SK-N-SH (cell line): ENCODE measurements around the gene TRAF3IP1. TPM values are rescaled to one million over a fixed set of nuclear protein-coding genes. Genes with fewer than 3 reads are reported as not detected.

ENCODE experiments used
- CTCF ChIA-PET: fragments of 300-600, 350-600 bp; formaldehyde crosslinking; extraction: SDS; loops from one replicate; lab custom pipeline; 2021; lab: Yijun Ruan, JAX
- POLR2A ChIA-PET: fragments of 350-600 bp; sonication (Branson Sonifier 250); formaldehyde crosslinking; extraction: SDS; loops from one replicate; lab custom pipeline; 2020; ENCODE audit warnings: antibody characterized with exemption, inconsistent platforms; lab: Yijun Ruan, JAX
- DNase-seq: peaks from one replicate; pipeline ENCODE4 v3.0.0; 2012
- H2AFZ ChIP-seq: fragments of 200-600 bp; sonication (generic); 2 replicates; pipeline ENCODE4 v1.8.1; 2016; ENCODE audit warnings: antibody characterized with exemption, mild to moderate bottlenecking, low read depth
- H3F3A ChIP-seq: fragments of 200-600 bp; sonication (generic); replicated peaks from 2 replicates; pipeline ENCODE3; 2016; ENCODE audit warnings: antibody characterized with exemption, mild to moderate bottlenecking; ENCODE audit not compliant: insufficient read depth
- H3K27ac ChIP-seq, 2 experiments: fragments of 200-500 bp in 1 of 2; fragments of 200-600 bp in 1 of 2; sonication (Bioruptor generic) in 1 of 2; sonication (generic), shearing (Covaris generic) in 1 of 2; 2 replicates each; pipeline versions ENCODE4 v1.5.1 to v1.6.1; 2014 to 2016; ENCODE audit warnings: low read depth in 2 of 2, inconsistent platforms in 1 of 2, low read length in 1 of 2, mild to moderate bottlenecking in 1 of 2, mixed read lengths in 1 of 2
- H3K27me3 ChIP-seq: fragments of 200-600 bp; sonication (generic), shearing (Covaris generic); 2 replicates; pipeline ENCODE4 v1.6.1; 2016; ENCODE audit warnings: mixed run types; ENCODE audit not compliant: insufficient read depth
- H3K36me3 ChIP-seq, 2 experiments: fragments of 200-500 bp in 1 of 2; fragments of 200-600 bp in 1 of 2; sonication (Bioruptor generic) in 1 of 2; sonication (generic) in 1 of 2; replicated peaks in 1 of 2; 2 replicates each; pipeline versions ENCODE3 to v1.5.1; 2014 to 2016; ENCODE audit warnings: low read length in 1 of 2, mild to moderate bottlenecking in 1 of 2; ENCODE audit not compliant: insufficient read depth in 2 of 2, control insufficient read depth in 1 of 2
- H3K4me1 ChIP-seq, 2 experiments: fragments of 200-500 bp in 1 of 2; fragments of 200-600 bp in 1 of 2; sonication (Bioruptor generic) in 1 of 2; sonication (generic), shearing (Covaris generic) in 1 of 2; 2 replicates each; pipeline versions ENCODE4 v1.5.1 to v1.6.1; 2014 to 2016; ENCODE audit warnings: low read depth in 1 of 2, low read length in 1 of 2, mixed run types in 1 of 2; ENCODE audit not compliant: insufficient read depth in 2 of 2, control insufficient read depth in 1 of 2
- H3K4me2 ChIP-seq: fragments of 200-600 bp; sonication (generic), shearing (Covaris generic); 2 replicates; pipeline ENCODE4 v1.6.1; 2017; ENCODE audit warnings: mixed run types
- H3K4me3 ChIP-seq, 2 experiments: fragments of 200-500 bp in 1 of 2; fragments of 200-600 bp in 1 of 2; sonication (Bioruptor generic) in 1 of 2; sonication (generic), shearing (Covaris generic) in 1 of 2; 2 replicates each; pipeline versions ENCODE4 v1.5.1 to v1.8.1; 2014 to 2016; ENCODE audit warnings: low read depth in 2 of 2, inconsistent platforms in 1 of 2, low read length in 1 of 2, mild to moderate bottlenecking in 1 of 2, mixed read lengths in 1 of 2, moderate library complexity in 1 of 2
- H3K79me2 ChIP-seq: fragments of 200-600 bp; sonication (generic); 2 replicates; pipeline ENCODE4 v1.8.1; 2017; ENCODE audit warnings: mild to moderate bottlenecking; ENCODE audit not compliant: insufficient read depth
- H3K9ac ChIP-seq: fragments of 200-600 bp; sonication (generic); 2 replicates; pipeline ENCODE4 v1.6.1; 2017; ENCODE audit warnings: mixed run types
- H3K9me2 ChIP-seq: fragments of 200-600 bp; sonication (generic); 2 replicates; pipeline ENCODE4 v1.6.1; 2017; ENCODE audit warnings: mixed run types
- H3K9me3 ChIP-seq: fragments of 200-600 bp; sonication (generic); 2 replicates; pipeline ENCODE4 v1.6.1; 2017; ENCODE audit warnings: mixed run types, mild to moderate bottlenecking, moderate library complexity
- H4K20me1 ChIP-seq: fragments of 200-600 bp; sonication (generic); 2 replicates; pipeline ENCODE4 v1.6.1; 2017; ENCODE audit warnings: mild to moderate bottlenecking, mixed run types; ENCODE audit not compliant: insufficient read depth
- FOSL2 ChIP-seq: IDR thresholded peaks from 2 replicates; pipeline ENCODE4 v1.4.0; 2012; ENCODE audit warnings: low read depth, mild to moderate bottlenecking, moderate library complexity, borderline replicate concordance
- FOXM1 ChIP-seq: IDR thresholded peaks from 2 replicates; pipeline ENCODE4 v1.4.0; 2012; ENCODE audit warnings: low read depth, mild to moderate bottlenecking
- JUND ChIP-seq: IDR thresholded peaks from 2 replicates; pipeline ENCODE4 v1.4.0; 2012
- NFIC ChIP-seq: IDR thresholded peaks from 2 replicates; pipeline ENCODE4 v1.4.0; 2012; ENCODE audit warnings: borderline replicate concordance
- RAD21 ChIP-seq: IDR thresholded peaks from 2 replicates; pipeline ENCODE4 v1.6.1; 2012; ENCODE audit warnings: mild to moderate bottlenecking, low read length
- RCOR1 ChIP-seq: fragments of 150-350 bp; IDR thresholded peaks from 2 replicates; pipeline ENCODE4 v1.6.1; 2017; ENCODE audit warnings: antibody characterized with exemption, low read length
- SIN3A ChIP-seq: IDR thresholded peaks from 2 replicates; pipeline ENCODE4 v1.6.1; 2012; ENCODE audit warnings: low read depth, mild to moderate bottlenecking, low read length, moderate library complexity, borderline replicate concordance
- TEAD4 ChIP-seq: IDR thresholded peaks from 2 replicates; pipeline ENCODE4 v1.4.0; 2012; ENCODE audit warnings: mild to moderate bottlenecking, borderline replicate concordance; ENCODE audit not compliant: insufficient read depth
- WGBS: methylation state at CpG from one replicate; pipeline ENCODE4 v1.1.6; 2017; ENCODE audit warnings: low lambda C conversion rate; 5-methylcytosine and 5-hydroxymethylcytosine counted together
- polyA plus RNA-seq, 3 experiments: library from polyadenylated mRNA; depleted of rRNA; stranded (reverse); fragments of >200 nt; gene quantifications; 2 replicates each; pipeline ENCODE4 v1.2.3, GENCODE V29; 2012
- TF ChIP-seq, protein P1 (sequence below): IDR thresholded peaks from 2 replicates; pipeline ENCODE4 v1.4.0; 2012; ENCODE audit warnings: low read depth
- TF ChIP-seq, protein P2 (sequence below): fragments of 150-350 bp; IDR thresholded peaks from 2 replicates; pipeline ENCODE4 v1.6.1; 2016; ENCODE audit warnings: mild to moderate bottlenecking, low read depth, low read length
- TF ChIP-seq, protein P3 (sequence below): IDR thresholded peaks from 2 replicates; pipeline ENCODE4 v1.6.1; 2012; ENCODE audit warnings: mild to moderate bottlenecking, low read depth, low read length, moderate library complexity
- TF ChIP-seq, protein P4 (sequence below): fragments of 200-600 bp; sonication (generic); IDR thresholded peaks from 2 replicates; pipeline ENCODE4 v1.6.1; 2017; ENCODE audit warnings: antibody characterized with exemption, mild to moderate bottlenecking, moderate library complexity

The TRAF3IP1 gene
- polyA plus RNA-seq, 1 of the 3 experiments (the other 2 are of a cell fraction) = 15.0 TPM

DNA sequence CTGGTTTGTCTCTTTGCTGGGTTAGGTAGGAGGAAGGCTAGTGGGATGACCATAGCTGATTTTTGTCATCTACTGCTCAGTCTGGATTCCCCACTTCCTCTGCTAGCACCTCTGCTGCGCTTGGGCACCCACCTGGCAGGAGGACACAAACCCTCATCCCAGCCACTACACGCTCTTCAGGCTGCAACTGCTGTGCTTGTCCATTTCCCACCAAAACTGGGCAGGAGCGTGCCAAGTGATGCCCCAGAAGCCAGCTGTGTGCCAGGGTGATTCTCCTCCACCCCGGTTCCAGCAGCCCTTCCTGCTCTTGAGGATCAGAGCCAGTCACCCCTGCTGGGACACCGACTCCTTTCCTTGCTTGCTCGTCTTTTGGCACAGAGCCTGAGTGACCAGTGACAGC, 16.2 kb upstream of the TRAF3IP1 start:
- no peak overlapping the region for H3K4me3 ChIP-seq
- ChIA-PET POLR2A (no interaction called here), CTCF (interaction anchor here (1.0 to 1.8 kb wide), 2 partner anchors 9 to 32 kb away, joined by 3 to 4 read pairs; no protein-coding TSS in a partner anchor)
- H3K79me2 ChIP-seq = no peaks in the 10 kb centered on the region
- 86% methylated on average over 3 of the region's 6 CpGs for WGBS
- TF ChIP-seq FOSL2 (no peak), FOXM1 (no peak), RAD21 (no peak), SIN3A (no peak), RCOR1 (no peak), NFIC (no peak)
- TF ChIP-seq, protein P1, sequence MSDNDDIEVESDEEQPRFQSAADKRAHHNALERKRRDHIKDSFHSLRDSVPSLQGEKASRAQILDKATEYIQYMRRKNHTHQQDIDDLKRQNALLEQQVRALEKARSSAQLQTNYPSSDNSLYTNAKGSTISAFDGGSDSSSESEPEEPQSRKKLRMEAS = no peak
- TF ChIP-seq, protein P2, sequence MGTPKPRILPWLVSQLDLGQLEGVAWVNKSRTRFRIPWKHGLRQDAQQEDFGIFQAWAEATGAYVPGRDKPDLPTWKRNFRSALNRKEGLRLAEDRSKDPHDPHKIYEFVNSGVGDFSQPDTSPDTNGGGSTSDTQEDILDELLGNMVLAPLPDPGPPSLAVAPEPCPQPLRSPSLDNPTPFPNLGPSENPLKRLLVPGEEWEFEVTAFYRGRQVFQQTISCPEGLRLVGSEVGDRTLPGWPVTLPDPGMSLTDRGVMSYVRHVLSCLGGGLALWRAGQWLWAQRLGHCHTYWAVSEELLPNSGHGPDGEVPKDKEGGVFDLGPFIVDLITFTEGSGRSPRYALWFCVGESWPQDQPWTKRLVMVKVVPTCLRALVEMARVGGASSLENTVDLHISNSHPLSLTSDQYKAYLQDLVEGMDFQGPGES = no peak
- TF ChIP-seq, protein P3, sequence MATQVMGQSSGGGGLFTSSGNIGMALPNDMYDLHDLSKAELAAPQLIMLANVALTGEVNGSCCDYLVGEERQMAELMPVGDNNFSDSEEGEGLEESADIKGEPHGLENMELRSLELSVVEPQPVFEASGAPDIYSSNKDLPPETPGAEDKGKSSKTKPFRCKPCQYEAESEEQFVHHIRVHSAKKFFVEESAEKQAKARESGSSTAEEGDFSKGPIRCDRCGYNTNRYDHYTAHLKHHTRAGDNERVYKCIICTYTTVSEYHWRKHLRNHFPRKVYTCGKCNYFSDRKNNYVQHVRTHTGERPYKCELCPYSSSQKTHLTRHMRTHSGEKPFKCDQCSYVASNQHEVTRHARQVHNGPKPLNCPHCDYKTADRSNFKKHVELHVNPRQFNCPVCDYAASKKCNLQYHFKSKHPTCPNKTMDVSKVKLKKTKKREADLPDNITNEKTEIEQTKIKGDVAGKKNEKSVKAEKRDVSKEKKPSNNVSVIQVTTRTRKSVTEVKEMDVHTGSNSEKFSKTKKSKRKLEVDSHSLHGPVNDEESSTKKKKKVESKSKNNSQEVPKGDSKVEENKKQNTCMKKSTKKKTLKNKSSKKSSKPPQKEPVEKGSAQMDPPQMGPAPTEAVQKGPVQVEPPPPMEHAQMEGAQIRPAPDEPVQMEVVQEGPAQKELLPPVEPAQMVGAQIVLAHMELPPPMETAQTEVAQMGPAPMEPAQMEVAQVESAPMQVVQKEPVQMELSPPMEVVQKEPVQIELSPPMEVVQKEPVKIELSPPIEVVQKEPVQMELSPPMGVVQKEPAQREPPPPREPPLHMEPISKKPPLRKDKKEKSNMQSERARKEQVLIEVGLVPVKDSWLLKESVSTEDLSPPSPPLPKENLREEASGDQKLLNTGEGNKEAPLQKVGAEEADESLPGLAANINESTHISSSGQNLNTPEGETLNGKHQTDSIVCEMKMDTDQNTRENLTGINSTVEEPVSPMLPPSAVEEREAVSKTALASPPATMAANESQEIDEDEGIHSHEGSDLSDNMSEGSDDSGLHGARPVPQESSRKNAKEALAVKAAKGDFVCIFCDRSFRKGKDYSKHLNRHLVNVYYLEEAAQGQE = no peak
- no peaks in the 10 kb centered on the region for H3K9me2 ChIP-seq
- DNase-seq = no peak
- no peaks in the 10 kb centered on the region for H3F3A ChIP-seq
- H3K9me3 ChIP-seq = no peaks in the 10 kb centered on the region
- no peak overlapping the region for H2AFZ ChIP-seq
- no peak overlapping the region for H3K27ac ChIP-seq
- H3K4me2 ChIP-seq = no peak overlapping the region
- no peaks in the 10 kb centered on the region for H4K20me1 ChIP-seq
- no peak overlapping the region for H3K9ac ChIP-seq
- H3K36me3 ChIP-seq = no peaks in the 10 kb centered on the region
- no peaks in the 10 kb centered on the region for H3K27me3 ChIP-seq
- H3K4me1 ChIP-seq = no peaks in the 10 kb centered on the region; a peak in 1 of 4 replicates

DNA sequence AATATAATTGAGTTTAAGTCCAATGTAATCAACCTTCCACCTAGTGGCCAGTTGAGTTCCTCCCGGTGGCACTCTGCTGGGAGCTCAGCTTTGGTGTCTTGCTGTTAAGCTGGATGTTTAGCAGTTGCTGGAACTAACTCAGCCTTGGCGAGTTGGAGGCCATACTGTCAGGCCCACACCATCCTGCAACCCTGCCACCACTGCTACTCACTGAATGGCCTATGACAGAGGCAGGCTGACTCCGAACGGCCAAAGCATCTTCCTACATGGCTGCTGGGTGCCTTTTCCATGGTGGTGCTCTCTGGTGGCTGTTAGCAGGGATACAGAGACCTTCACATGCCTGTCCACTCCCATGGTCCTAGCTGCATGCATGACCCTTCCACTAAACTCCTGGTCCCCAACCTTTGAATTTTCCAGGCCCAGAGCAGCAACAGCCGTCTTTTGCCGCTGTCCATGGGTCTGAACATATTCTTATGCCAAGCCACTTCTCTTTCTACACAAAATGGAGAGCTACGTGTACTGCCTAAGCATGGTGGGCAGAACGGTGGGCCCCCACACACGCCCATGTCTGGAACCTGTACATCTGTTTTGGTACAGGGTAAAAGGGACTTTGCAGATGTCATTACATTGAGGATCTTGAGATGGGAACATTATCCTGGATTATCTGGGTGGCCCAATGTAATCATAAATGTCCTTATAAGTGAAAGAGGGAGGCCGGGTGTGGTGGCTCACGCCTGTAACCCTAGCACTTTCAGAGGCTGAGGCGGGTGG, 15.0 kb upstream of the TRAF3IP1 start:
- 80% methylated on average over 10 of the region's 12 CpGs for WGBS
- TF ChIP-seq, protein P2 = no peak
- TF ChIP-seq, protein P3 = peak; percentile 73; the same call in 1 of the 2 replicates
- TF ChIP-seq JUND (no peak), TEAD4 (no peak), NFIC (no peak)
- TF ChIP-seq, protein P4, sequence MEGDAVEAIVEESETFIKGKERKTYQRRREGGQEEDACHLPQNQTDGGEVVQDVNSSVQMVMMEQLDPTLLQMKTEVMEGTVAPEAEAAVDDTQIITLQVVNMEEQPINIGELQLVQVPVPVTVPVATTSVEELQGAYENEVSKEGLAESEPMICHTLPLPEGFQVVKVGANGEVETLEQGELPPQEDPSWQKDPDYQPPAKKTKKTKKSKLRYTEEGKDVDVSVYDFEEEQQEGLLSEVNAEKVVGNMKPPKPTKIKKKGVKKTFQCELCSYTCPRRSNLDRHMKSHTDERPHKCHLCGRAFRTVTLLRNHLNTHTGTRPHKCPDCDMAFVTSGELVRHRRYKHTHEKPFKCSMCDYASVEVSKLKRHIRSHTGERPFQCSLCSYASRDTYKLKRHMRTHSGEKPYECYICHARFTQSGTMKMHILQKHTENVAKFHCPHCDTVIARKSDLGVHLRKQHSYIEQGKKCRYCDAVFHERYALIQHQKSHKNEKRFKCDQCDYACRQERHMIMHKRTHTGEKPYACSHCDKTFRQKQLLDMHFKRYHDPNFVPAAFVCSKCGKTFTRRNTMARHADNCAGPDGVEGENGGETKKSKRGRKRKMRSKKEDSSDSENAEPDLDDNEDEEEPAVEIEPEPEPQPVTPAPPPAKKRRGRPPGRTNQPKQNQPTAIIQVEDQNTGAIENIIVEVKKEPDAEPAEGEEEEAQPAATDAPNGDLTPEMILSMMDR = peak; percentile 19; the same call in 1 of the 2 replicates

More for the DNA sequence above, 15.0 kb upstream of the TRAF3IP1 start:
- no peak for DNase-seq
- no peaks in the 10 kb centered on the region for H3K36me3 ChIP-seq
- no peaks in the 10 kb centered on the region for H3K9me3 ChIP-seq
- no peaks in the 10 kb centered on the region for H4K20me1 ChIP-seq
- H3F3A ChIP-seq = no peaks in the 10 kb centered on the region
- no peak overlapping the region for H3K4me3 ChIP-seq
- H3K27me3 ChIP-seq = no peaks in the 10 kb centered on the region
- H3K79me2 ChIP-seq = no peaks in the 10 kb centered on the region
- no peak overlapping the region for H3K9ac ChIP-seq
- no peak overlapping the region for H2AFZ ChIP-seq
- ChIA-PET POLR2A (no interaction called here), CTCF (interaction anchor here (1.2 to 1.8 kb wide), 2 partner anchors 10 to 41 kb away, joined by 3 to 4 read pairs; no protein-coding TSS in a partner anchor)
- H3K9me2 ChIP-seq = no peaks in the 10 kb centered on the region
- H3K27ac ChIP-seq = no peak overlapping the region
- no peaks in the 10 kb centered on the region for H3K4me1 ChIP-seq
- no peak overlapping the region for H3K4me2 ChIP-seq
